ENCODE data around the gene ETHE1. TPM values are rescaled to one million over a fixed set of nuclear protein-coding genes. Genes with fewer than 3 reads are reported as not detected.

ETHE1 gene
- polyA plus RNA-seq (ENCODE audit: insufficient read length in 4 of 4) = 10 to 100 TPM; 25.9 to 31.4 (median 26.7) TPM

- no peak for DNase-seq (ENCODE audit: low read depth in 4 of 4, low spot score in 2 of 4)
Measured at GRCh38 chr19:43526884-43527859, at the start of gene ETHE1. ETHE1 (minus strand) TSS chr19:43527201; CDS start chr19:43527177, 24 bp downstream.

GRCh38 chr19:43575955-43576878 lies 49.2 kb upstream of the ETHE1 start:
- DNase-seq (ENCODE audit: low read depth in 4 of 4, low spot score in 2 of 4) = no peak

GRCh38 chr19:43575156-43575950 lies 48.4 kb upstream of the ETHE1 start, which contains the start of the genes PINLYP and XRCC1:
PINLYP (plus strand) TSS chr19:43575801; CDS start chr19:43577192, 1,391 bp downstream.
XRCC1 (minus strand) TSS chr19:43575527; CDS start chr19:43575458, 69 bp downstream.
- peak; percentile 93 to 99 (median 98) for DNase-seq (ENCODE audit: low read depth in 4 of 4, low spot score in 2 of 4)

DNA sequence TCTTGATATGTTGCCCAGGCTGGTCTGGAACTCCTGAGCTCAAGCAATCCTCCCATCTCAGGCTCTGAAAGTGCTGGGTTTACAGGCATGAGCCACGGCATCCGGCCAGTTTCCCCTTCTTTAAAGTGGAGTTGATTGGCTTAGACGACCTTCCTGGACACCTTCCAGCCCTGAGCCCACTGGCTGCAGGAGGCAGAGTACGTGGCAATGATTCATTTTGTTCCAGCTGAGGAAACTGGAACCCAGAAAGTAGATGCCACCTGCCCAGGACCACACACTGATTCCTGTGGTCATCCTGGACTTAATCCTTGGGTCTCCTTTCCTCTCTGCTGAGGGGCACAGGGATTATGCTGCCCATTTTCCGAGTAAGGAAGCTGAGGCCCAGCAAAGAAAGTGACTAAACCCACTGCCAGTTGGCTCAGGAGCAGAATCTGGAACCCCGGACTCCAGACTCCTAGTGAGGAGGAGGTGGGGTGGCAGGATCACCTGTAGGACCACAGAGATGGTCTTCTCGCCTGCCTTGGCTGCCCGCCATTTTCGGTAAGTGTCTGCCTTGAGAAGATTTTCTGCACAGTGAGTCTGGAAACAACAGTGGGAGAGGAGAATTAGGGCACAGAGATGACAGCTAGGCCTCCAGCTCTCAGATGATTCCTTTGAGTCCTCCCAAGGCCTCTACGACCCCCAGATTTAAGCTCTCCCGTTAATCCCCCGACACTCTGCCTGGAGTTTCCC lies 47.6 kb upstream of the ETHE1 start:
- no peak for DNase-seq (ENCODE audit: low read depth in 4 of 4, low spot score in 2 of 4)

DNA sequence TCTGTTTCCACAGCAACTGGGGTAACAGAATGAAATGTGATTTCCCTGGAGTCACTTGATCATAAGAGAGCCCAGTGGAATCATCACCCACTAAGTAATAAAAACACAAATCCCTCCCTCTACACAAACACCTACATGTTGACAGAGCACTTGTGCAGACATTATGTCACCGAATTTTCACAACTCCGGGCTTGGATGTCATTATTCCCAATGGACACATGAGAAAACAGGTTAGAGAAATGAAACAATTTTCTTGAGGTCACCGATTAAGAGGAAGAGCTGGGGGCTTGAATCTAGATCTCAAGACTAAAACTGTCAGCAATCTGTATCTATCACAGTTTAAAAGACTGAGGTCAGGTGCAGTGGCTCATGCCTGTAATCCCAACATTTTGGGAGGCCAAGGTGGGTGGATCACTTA lies 45.2 kb upstream of the ETHE1 start:
- no peak for DNase-seq (ENCODE audit: low read depth in 4 of 4, low spot score in 2 of 4)

GRCh38 chr19:43570174-43570791 lies 43.3 kb upstream of the ETHE1 start:
- no peak for DNase-seq (ENCODE audit: low read depth in 4 of 4, low spot score in 2 of 4)

GRCh38 chr19:43569657-43570056 lies 42.7 kb upstream of the ETHE1 start:
- no peak for DNase-seq (ENCODE audit: low read depth in 4 of 4, low spot score in 2 of 4)

GRCh38 chr19:43564800-43565199 lies 37.8 kb upstream of the ETHE1 start:
- DNase-seq (ENCODE audit: low read depth in 4 of 4, low spot score in 2 of 4) = no peak

- no peak for DNase-seq (ENCODE audit: low read depth in 4 of 4, low spot score in 2 of 4)
Measured at GRCh38 chr19:43563816-43564457, 36.9 kb upstream of the ETHE1 start.

- no peak for DNase-seq (ENCODE audit: low read depth in 4 of 4, low spot score in 2 of 4)
Measured at GRCh38 chr19:43562698-43563241, 35.8 kb upstream of the ETHE1 start.

DNA sequence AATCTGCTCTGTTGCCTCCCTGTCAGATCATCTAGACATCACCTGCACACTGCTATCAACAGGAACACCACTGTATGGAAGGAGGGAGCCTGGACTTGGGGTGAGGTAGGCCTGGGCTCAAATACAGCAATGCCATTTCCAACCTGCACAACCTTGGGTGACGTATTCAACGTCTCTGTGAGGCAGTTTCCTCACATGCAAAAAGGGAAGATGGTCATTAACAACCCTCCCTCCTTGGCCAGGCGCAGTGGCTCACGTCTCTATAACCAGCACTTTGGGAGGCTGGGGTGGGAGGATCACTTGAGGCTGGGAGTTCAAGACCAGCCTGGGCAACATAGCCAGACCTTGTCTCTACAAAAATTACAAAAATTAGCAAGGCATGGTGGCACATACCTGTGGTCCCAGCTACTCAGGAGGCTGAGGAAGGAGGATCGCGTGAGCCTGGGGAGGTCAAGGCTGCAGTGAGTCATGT lies 35.3 kb upstream of the ETHE1 start:
- DNase-seq (ENCODE audit: low read depth in 4 of 4, low spot score in 2 of 4) = no peak

DNA sequence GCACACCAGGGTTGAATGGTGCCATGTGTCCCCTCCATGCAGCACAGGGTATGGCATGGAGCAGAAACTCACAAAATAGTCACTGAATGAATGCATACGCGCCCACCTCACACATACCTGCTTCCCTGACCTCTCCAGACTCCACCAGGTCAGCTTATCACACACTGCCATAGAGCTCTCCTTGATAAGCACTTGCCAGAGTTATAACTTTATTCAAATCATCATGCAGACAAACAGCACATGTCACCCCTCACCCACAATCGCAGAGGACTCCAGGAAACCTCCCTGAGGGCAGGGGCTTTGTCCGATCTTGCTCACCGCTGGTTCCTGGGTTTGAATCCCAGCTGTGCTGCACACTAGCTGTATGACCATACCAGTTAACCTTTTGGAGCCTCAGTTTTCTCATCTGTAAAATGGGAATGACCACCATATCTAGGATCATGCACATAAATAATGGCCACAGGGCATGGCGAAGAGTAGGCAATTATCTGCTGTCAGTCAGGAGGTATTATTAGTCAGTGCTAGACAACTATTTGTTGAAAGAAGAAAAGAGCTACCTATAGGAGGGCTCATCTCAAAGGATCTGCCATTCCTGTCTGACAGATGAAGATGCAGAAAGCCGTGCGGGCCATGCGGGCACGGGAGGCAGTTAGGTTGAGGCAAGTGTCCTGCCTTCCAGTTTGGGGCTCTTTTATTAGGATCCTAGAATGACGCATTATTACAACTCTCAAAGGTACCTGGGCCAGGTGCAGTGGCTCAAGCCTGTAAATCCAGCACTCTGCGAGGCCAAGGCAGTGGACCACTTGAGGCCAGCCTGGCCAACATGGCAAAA lies 34.4 kb upstream of the ETHE1 start:
- no peak for DNase-seq (ENCODE audit: low read depth in 4 of 4, low spot score in 2 of 4)

GRCh38 chr19:43560687-43561086 lies 33.7 kb upstream of the ETHE1 start:
- DNase-seq (ENCODE audit: low read depth in 4 of 4, low spot score in 2 of 4) = no peak

- DNase-seq (ENCODE audit: low read depth in 4 of 4, low spot score in 2 of 4) = peak in 1 of 4 donors; percentile 58
Measured at GRCh38 chr19:43555185-43555770, 28.3 kb upstream of the ETHE1 start.

- no peak for DNase-seq (ENCODE audit: low read depth in 4 of 4, low spot score in 2 of 4)
Measured at GRCh38 chr19:43554317-43554895, 27.4 kb upstream of the ETHE1 start.

GRCh38 chr19:43553656-43554055 lies 26.7 kb upstream of the ETHE1 start:
- DNase-seq (ENCODE audit: low read depth in 4 of 4, low spot score in 2 of 4) = no peak
